Dedifferentiated amniotic fluid mesenchymal stem cell (primary cell): ENCODE data around the gene STK33.
A peak's percentile ranks its signal among the peaks of the same experiment; 100 is the strongest.

Source experiments
- DNase-seq: peaks from one replicate; pipeline ENCODE4 v3.0.0-alpha.2; 2016; ENCODE audit errors: extremely low spot score

The STK33 gene

DNA sequence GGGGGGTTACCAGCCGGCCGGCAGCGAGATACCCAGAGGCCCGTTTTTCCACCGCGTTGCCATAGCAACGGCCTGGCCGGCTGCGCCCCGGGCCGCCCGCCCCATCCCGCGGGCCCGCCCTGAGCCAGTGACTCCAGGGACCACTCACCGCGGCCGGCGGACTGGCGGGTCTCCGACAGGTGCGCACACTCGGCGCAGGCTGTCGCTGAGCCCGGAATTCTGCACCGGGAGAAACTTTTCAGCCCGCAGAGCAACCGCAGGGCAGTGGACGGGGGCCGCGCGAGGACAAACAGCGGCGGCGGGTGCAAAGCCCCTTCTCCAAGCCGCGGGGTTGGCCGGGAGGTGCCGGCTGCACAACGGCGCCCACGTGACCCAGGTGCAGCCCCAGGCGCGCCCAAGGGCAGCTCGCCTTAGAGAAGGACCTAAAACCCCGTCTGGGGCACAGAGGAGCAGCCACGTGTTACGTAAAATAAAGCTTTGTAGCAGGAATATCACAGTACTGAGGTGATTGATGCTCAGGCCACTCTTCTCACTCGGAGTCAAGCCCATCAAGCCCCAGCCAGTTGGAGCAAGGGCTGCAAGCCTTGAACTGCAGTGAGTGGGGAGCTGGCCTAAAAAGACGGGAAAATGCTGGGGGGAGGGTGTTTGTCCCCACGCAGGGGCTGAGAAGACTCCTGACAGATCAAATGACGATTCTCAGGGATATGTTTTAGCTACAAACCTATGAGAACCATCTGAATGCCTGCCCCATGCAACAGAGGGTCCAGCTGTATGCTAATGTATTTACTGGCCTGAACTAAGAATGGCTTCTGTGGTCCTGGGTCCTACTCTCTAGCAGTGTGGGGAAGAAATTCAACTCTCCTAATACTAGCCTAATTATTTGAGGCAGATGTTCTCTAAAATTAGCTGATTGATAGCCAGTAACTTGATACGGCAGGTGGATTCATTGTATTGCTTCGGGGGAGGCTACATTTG lies at the start of gene STK33:
TSS of gene STK33 (minus strand) at position 294 of the 975 bp plus-strand sequence. CDS start 119,323 bp downstream, outside the sequence.
- no peak for DNase-seq

DNA sequence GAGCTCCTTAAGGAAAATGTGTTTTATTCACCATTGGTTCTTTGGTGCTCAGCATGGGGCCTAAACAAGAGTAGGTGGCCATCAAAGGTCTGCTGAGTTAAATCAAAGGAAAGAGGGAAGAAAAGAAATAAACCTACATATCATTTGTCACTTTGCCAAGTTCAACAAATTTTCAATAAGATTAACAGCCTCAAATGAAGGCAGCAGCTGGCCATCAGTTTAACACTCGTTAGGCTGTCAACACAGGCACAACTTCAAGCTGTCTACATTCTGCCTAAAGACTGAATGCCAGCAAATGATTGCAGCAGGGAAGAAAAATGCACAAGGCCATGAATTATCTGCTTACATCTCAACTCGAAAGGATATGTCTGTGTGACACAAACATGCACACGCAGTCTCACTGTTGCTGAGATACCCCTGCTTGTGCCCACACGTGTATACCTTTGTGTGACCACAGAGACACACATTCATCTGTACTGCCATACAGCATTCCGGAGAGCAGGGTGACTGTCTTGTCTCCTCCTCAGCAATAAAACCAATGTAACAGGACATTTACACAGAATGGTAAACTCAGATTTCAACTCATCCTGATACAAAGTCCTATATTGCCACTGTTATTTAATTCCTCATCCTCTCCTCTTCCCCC lies 48.3 kb upstream of the STK33 start:
- DNase-seq, result no peak

DNA sequence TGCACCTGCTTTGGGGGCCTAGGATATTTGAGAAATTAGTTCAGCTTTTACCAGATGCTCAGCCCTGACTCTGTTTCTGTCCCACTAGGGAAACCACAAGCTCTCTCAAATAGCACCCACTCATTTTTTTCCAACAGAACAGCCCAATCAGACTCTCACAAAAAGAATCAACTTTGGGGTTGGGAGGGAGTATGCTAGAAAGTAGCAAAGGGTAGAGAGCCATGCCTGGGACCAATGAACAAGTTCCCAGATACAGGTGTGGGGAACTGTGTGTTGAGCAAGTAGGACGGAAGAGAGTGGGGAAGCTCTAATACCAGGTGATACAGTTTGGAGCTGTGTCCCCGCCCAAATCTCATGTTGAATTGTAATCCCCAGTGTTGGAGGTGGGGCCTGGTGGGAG lies 47.3 kb upstream of the STK33 start:
- DNase-seq, result no peak

DNA sequence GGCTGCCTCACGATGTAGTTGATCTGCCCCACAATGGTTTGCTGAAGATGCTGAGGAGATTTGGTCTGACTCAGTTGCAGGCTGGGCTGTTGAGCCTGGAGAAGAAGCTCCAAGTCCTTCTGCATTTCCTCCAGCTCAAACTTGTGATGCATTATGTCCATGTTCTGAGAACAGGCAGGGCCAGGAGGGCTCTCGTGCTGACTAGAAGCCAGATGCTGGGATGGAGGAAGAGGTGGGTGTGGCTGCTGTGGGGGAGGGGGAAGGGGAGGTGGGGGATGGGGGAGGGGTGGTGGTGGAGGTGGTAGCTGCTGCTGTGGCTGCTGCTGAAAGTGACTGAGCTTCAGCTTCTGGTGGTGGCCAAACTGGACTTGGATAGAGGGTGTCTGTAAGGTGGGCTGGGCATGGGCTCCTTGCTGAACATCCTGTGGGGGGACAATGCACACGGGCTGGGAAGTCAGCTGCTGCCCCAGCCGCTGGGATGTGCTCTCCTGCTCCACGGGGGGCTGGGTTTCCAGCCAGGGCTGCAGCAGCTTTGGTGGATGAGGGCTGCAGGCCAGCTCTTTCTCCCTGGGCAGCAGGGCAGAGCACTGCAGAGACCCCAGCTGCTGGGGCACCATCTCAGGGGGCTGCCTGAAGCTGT lies 46.4 kb upstream of the STK33 start:
- DNase-seq, result no peak

DNA sequence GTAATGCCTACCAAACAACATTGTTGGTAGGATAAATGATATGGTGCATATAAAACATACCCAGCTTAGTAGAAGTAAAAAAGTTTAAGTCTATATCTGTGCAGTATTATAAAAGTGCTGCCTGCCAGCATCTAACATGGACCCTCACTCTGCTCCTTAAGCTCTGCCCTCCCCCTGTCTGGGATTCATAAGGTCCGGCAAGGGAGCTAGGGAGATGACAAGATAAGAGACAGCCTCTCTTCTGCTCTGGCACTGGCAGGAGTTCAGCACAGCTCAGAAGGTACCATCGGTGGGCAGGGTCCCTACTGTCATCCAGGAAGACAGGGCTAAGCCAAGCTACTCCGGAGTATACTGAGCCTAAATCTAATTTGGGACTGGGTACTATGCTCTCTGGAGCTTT lies 45.6 kb upstream of the STK33 start:
- DNase-seq, result no peak

DNA sequence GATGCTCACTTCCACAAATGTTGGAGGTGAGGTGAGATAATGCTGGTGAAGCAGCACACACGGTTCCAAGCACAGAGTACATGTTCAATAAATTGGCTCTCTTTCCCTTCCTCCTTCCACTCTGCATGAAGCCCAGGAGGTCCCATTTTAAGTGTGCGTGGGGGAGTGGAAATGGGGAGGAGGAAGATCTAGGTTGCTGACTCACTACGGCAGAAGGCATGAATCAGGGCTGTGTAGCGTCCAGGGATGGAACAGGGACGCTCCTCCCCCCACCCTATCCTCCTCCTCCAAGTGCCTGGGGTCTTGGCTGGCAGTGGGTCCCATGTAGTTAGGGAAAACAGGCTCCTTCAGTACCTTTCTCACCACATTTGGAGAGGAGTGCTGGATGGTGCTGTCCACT lies 44.3 kb upstream of the STK33 start:
- no peak for DNase-seq

DNA sequence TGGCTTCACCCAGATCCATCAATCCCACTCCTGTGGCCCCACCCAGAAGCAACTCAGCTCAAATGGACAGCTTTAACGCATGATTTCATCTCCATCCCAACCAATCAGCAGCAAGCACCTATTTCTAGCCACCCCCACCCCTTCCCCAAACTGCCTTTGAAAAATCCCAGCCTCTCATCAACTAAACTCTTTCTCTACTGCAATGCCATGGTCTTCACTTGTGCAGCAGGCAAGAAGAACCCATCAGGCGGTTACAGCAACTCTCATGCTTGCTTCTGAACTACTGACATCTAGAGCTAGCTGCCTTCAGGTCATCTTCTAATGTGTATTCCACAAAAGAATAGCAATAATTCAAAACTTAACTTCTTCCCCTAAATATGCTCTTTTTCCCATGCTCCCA lies 42.1 kb upstream of the STK33 start:
- DNase-seq, result no peak

DNA sequence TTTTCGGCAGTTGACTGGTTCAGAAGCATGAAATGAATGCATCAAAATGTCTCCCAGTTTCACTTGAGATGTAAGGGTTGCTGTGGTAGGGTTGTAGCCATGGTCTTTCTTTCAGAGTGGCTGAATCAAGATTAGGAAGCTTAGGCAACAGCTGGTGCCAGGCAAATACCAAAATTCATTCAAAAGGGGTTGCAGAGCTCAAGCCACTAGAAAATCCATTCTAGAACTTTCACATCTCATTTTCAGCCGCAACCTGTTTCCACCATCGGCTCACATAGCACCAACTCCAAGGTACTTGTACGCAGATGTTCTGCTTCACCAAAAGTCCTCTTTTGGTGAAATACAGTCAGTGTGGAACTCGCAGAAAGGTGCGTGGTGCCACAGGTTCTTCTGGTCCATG lies 40.5 kb upstream of the STK33 start:
- no peak for DNase-seq

DNA sequence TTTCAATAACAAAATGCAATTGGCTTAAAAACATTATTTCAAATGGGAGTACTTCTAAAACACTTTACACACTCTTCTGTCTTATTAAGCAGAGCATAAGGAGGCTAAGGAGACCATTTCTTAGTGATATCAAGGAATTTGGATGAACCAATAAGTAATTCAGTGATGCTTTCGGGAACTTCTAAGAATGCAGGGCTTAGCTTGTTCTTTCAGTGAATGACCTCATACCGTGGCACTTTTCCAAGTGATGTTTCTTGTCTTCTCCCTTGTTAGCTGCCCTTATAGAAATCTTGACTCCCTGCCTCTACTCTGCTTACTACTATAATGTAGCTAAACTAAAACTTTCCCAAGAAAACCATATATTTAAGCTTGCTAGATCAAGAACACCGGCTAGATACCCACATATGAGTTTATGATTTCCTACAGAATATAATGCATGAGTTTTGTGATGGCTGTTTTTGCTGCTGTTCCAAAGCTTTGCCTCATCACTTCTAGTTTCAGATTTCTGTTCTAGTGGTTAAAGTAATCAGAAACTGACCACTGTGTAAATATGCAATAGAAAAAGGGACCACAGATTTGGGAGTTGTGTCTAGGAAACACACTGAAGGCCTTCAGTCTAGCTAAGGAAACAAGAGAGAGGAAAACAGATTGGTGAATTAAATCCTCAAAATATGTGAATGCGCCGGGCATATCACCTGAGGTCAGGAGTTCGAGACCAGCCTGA lies 37.5 kb upstream of the STK33 start:
- peak; percentile 65 for DNase-seq

DNA sequence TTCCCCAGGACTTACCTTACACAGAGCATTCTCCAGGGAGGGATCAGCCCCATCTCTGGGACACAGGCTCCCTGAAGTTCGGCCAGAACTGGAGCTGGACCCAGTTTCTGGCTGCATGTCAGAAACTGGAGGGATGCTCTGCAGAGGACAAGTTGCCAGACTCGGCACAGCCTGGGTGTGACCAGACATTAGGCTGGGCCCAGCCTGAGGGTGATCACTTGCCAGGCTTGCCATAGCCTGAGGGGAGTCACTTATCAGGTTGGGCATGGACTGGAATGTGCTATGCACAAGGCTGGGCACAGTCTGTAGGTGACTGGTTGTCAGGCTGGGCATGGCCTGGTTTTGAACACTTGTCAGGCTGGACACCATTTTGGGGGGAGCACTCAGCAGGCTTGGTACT lies 30.7 kb upstream of the STK33 start:
- no peak for DNase-seq

DNA sequence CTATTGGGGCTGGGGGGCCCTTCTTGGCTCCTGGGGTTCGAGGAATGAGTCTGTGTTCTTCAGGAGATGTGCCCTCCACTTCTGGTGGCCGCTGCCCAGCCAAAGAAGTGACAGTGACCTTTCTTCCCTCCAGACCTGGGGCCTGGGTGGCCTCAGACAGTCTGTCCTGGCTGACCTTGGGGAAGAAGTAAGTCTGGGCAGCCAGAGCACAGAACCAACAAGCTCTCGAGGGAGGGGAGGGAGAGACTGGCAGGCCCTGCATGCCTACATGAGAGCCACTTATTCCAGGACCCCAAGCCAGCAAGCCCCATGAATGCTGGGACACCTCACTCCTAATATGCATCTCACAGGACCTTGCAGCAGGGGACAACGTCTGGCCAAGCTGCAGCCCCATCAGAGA lies 27.1 kb upstream of the STK33 start:
- DNase-seq, result no peak

DNA sequence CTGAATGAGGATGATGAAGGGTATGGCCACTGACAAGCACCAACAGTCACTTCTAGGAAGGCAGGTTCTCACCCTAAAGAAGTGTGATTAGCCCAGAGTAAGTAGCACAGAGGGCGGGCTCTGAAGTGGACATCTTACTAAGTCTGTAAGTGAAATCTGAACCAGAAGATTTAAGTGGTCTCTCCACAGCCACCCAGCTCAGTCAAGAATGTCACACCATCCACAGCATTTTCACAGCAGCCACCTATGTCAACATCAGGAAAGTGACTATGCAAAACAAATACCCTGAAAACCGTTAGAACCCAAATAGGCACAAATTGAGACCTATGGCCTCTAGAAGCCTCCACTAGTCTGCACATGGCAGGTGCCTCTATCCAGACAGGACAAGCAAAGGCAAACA lies 23.0 kb upstream of the STK33 start:
- no peak for DNase-seq

DNA sequence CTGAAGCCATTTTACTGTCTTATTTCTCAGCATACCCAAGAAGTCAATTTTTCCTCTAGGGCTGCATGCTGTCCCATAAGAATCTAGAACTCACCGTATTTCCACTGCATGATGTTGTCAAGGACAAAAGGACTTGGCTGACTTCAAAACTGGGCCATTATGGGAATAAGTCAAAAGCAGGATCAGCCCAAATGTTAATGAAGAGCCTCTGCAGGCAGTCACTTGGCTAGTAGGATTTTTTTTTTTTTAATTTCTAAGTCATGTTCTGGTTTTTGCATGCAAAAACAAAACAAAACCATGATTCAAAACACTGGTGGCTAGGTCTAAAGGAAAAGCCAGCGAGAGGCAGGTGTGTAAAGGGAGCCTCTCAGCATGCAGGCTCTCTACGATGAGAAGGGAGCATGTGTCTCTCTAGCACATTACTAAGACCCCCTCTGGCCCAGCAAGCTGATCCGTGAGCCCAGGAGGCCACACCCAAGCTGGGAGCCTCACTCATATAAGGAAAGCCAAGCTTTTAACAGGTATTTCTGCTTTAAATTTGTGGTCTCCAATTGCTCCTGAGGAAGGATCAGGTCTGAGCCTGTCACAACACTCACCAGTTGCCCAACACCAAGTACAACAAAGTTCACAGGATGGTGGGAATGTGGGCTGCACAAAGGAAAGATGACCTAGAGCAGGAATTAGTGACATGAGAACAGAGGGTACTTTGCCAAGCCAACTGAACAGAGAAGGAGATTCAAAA lies 21.4 kb upstream of the STK33 start:
- DNase-seq, result no peak

DNA sequence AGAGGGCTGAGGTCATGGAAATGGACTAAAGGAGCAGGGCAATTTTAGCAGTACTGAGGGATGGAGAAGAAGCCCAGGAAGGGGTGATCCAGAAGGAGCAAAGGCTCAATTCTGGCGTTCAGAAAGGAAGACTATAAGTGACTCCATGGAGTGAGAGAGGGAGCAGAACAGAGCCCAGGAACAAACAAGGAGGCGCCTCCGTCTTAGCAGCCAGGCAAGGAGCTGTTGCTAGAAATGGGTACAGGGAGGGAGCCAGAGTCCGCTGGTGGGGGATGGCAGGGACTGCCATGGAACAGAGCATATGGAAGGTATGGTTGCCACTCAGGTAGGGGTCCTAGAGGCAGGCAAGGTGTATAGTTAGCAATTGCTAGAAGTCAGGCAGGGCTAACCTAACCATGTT lies 20.5 kb upstream of the STK33 start:
- no peak for DNase-seq

DNA sequence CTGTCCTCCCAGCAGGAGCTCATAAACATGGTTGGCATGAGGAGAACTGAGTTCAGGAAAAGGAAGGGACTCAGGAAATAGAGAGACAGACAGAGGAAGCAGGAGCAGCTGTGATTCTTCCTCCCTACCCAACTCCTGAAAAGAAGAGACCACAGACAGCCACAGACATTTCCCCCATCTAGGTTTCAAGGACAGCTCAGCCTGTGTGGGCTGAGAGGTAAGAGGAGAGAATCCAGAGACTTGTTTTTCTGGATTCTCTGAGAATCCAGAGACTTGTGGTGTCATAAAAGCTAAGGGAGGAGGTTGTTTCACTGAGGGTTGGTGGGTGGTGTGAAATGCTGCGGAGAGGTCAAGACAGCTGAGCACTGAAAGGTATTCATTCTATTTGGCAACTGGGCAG lies 19.0 kb upstream of the STK33 start:
- DNase-seq, result no peak

DNA sequence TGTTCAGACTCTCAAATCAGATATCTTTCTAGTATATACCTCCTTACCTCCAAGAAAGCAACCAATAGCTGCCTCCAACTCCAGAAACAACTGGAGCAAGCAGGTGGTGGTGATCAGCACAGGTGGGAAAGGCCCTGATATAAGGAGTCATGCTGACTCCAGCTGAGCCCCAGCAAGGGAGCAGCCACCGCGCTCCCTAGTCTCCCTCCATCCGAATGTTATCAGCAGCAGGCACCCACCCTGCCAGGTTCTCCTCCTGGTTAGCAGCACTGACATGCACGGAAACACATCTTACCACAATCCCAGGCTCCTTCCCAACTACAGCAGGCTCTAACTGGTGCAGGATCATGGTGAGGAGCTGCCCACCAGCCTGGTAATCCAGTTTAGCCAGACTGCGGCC lies 18.5 kb upstream of the STK33 start:
- no peak for DNase-seq

DNA sequence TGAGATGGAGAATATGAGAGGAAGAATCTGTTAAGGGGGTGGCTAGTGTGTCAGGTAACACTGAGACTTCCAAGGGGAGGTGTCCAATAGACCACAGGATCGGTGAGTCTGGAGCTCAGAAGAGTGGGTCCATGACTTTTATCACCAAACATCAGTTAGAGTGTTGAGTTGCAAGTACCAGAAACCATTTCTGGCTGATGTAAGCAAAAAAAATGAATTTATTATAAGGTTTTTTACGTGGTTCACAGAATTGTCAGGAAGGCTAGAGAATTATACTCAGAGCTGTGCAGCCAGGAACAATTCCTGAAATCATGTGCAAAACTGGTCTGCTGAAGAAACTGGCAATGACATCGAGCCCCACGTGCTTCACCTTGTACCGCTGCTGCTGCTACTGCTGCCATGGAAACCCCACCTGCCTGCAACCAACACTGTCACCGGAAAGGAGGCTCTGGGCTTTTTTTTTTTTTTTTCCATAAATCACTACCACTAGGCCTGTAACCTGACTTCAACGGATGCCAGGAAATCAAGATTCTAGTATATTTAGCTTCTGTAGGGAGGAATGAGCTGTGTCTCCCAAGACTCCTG lies 16.6 kb upstream of the STK33 start:
- no peak for DNase-seq

DNA sequence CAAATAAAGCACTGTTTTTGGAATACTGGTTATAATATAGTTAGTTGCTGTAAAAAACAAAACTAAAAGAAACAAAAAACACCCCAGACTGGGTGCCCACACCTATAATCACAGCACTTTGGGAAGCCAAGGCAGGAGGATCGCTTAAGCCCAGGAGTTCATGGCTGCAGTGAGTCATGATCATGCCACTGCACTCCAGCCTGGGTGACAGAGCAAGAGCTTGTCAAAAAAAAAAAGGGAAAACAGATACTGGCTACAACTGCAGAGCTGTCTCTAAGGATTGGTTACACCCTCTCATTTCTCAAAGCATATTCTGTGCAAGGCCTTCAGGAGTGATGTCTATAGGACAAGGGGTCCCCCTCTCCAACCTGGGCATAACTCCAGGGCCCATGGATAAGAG lies 14.6 kb upstream of the STK33 start:
- DNase-seq, result no peak

DNA sequence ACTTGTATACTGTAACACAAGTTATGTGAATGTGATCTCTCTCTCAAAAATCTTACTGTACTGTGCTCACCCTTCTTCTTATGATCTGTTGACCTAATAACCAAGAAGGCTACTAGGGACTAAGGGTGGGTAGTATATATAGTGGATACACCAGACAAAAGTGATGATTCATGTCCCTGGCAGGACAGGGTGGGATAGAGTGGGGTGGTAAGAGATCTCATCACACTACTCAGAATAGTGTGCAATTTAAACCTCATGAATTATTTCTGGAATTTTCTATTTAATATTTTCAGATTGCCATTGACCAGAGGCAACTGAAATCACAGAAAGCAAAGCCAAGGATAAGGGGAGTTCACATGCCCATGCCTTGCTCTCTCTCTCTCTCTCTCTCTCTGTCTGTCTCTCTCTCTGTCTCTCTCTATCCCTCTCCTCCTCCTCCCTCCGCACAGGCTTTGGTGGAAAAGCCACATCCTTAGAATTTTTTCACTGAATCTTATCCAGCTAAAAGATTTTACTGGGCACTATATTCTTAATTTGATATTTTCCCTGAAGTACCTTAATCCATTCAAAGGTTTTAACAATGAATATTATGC lies 12.0 kb upstream of the STK33 start:
- DNase-seq, result no peak

DNA sequence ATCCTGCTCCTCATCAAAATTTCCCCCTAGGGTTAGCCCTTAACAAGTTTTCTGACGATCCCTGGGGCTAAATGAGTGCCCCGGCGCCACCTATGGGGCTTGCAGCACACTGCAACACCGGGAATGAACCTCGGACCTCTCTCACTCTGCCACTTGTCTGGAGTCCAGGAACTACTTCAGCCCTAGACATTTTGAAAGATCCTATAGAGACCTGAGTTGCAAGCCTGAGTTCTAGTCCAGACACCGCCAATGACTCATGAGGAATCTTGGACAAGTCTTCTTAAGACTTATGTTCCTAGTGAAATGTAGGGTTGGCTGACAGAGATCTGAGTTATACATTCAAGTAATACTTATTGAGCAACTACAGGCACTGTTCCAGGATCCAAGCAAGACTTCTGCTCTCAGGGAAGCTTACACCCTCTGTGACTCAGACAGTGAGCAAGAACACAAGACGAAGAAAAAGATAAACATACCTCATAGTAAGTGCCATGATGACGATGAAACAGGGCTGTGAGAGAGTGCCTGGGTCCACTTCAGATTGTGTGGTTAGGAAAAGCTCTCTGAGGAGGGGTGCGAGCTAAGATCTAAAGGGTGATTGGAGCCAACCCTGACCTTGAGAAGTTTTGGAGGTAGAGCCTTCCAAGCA lies 10.2 kb upstream of the STK33 start:
- DNase-seq, result peak; percentile 99
